ENCODE measurements around the gene NNAT. TPM values are rescaled to one million over a fixed set of nuclear protein-coding genes. Genes with fewer than 3 reads are reported as not detected.

The NNAT gene
- total RNA-seq, 5 donors from 2014 or later (not counting 1 experiment from before 2014, with no cell fraction given): 0.20 TPM; not detected in 4

DNA sequence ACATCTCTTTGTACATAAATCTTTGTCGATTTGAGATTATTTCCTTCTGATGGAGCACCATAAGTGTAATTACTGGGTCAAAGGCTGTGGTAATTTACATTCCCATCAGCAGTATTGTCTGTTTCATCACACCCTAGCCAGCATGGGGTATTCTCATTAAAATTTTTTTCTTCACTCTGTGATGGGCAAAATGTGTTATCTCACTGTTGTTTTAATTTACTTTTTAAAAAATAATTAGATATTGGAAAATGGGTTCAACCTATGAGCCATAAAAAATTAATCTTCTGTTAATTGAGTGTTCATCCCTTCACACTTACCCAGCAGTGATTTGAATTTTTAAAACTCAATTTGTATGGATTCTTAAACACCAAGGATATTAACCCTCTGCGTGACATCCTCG, 44.0 kb upstream of the NNAT start:
- no peak overlapping the region for H3K27ac ChIP-seq (ENCODE audit: low read length)
- H3K36me3 Mint-ChIP-seq: peaks cover 3% of the 10 kb centered on the region
- H3K9me3 Mint-ChIP-seq: peaks cover 0 to 5% (median 0%) of the 10 kb centered on the region in 3 donors
- no peak overlapping the region for H3K4me3 Mint-ChIP-seq
- CTCF ChIA-PET: no interaction called here
- H3K4me1 ChIP-seq (ENCODE audit: control insufficient read depth in 1 of 2, extremely low read depth in 1 of 2, insufficient read depth in 2 of 2, low read length in 2 of 2): no peaks in the 10 kb centered on the region
- POLR2A ChIA-PET: interaction anchor here in 1 of 2 donors (0.6 kb wide), 1 partner anchor 942 kb away, joined by 7 read pairs; no protein-coding TSS in a partner anchor
- H3K4me3 ChIP-seq (ENCODE audit: control insufficient read depth in 1 of 2, extremely low read depth in 1 of 2, low read length in 1 of 2): no peak overlapping the region
- 0% methylated on average over 1 of the region's 3 CpGs for WGBS (ENCODE audit: insufficient coverage)
- peaks cover 23 to 25% of the 10 kb centered on the region in 2 donors for H3K27me3 Mint-ChIP-seq
- H3K9me3 ChIP-seq: no peaks in the 10 kb centered on the region
- DNase-seq: no peak
- H3K4me1 Mint-ChIP-seq: no peaks in the 10 kb centered on the region
- no peaks in the 10 kb centered on the region for H3K36me3 ChIP-seq (ENCODE audit: control insufficient read depth in 2 of 2, extremely low read depth in 1 of 2, insufficient read depth in 1 of 2, low read length in 1 of 2)
- peaks cover 0 to 30% of the 10 kb centered on the region in 2 experiments for H3K27me3 ChIP-seq (replicated peaks in 1 of 2; ENCODE audit: control insufficient read depth in 2 of 2, extremely low read depth in 1 of 2, insufficient read depth in 2 of 2, low read length in 1 of 2)
- no peak overlapping the region for H3K27ac Mint-ChIP-seq
- no peak for ATAC-seq (replicated peaks in 1 of 4)

DNA sequence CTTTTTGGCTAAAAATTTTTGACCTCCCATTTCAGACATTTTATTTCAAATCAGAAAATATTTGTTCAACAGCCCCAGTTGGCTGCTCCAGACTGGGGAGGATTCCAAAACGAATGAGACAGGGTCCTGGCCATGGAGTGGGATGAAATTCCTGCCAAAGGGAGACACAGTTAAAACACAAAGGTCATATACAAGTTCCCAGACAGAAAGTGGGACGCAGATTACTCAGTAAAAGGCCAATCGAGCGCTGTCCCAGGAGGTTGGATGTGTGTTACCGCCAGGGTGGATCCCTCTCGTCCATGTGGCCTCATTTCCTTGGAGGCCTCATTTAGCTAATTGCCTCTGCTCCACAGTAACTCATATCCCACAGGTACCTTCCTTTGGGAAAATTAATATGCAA, 41.8 kb upstream of the NNAT start:
- Mint-ChIP-seq H3K4me3 (no peak overlapping the region), H3K36me3 (peaks cover 3% of the 10 kb centered on the region), H3K9me3 (peaks cover 0 to 5% (median 0%) of the 10 kb centered on the region in 3 donors), H3K27ac (no peak overlapping the region), H3K4me1 (no peaks in the 10 kb centered on the region), H3K27me3 (peaks cover 23 to 25% of the 10 kb centered on the region in 2 donors)
- H3K27me3 ChIP-seq (replicated peaks in 1 of 2; ENCODE audit: control insufficient read depth in 2 of 2, extremely low read depth in 1 of 2, insufficient read depth in 2 of 2, low read length in 1 of 2): peaks cover 0 to 23% of the 10 kb centered on the region in 2 experiments
- 100% methylated on average over 3 of the region's 6 CpGs for WGBS (ENCODE audit: insufficient coverage)
- H3K9me3 ChIP-seq: no peaks in the 10 kb centered on the region
- ATAC-seq (replicated peaks in 1 of 4): no peak
- no peak overlapping the region for H3K4me3 ChIP-seq (ENCODE audit: control insufficient read depth in 1 of 2, extremely low read depth in 1 of 2, low read length in 1 of 2)
- no peaks in the 10 kb centered on the region for H3K36me3 ChIP-seq (ENCODE audit: control insufficient read depth in 2 of 2, extremely low read depth in 1 of 2, insufficient read depth in 1 of 2, low read length in 1 of 2)
- H3K27ac ChIP-seq (ENCODE audit: low read length): no peak overlapping the region
- DNase-seq: no peak
- CTCF ChIA-PET: no interaction called here
- POLR2A ChIA-PET: no interaction called here
- no peaks in the 10 kb centered on the region for H3K4me1 ChIP-seq (ENCODE audit: control insufficient read depth in 1 of 2, extremely low read depth in 1 of 2, insufficient read depth in 2 of 2, low read length in 2 of 2)

DNA sequence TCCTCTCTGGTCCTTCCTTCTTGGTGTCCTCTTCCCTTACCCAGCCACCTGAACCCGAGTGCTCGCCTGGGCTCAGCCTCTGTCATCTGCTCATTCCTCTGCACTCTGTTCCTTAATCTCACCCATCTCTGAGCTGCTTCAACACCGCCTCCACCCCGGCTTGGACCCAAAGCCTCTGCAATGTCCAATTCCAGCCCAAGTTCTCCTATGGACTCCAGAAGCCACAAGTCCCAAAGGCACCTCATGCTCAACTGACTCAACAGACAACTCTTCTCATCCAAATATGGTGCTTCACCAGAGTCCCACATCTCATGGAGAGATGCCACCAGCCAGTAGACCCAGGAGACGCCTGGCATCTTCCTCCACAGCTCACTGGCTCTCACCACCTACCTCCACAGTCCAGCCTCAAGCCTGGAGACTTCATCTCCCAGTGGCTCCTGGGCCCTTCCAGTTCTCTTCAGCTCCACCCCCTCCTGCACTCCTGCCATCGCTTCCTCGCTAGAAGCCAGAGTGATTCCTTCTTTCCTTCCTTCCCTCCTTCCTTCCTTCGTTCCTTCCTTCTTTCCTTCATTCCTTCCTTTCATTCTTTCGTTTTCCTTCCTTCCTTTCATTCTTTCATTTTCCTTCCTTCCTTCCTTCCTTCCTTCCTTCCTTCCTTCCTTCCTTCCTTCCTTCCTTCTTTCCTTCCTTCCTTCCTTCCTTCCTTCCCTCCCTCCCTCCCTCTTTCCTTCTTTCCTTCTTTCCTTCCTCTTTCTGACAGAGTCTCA, 40.9 kb upstream of the NNAT start:
- Histone ChIP-seq H3K9me3 (no peaks in the 10 kb centered on the region), H3K27ac (ENCODE audit: low read length) (no peak overlapping the region), H3K4me1 (ENCODE audit: control insufficient read depth in 1 of 2, extremely low read depth in 1 of 2, insufficient read depth in 2 of 2, low read length in 2 of 2) (no peaks in the 10 kb centered on the region), H3K27me3 (replicated peaks in 1 of 2; ENCODE audit: control insufficient read depth in 2 of 2, extremely low read depth in 1 of 2, insufficient read depth in 2 of 2, low read length in 1 of 2) (peaks cover 0 to 20% of the 10 kb centered on the region in 2 experiments), H3K36me3 (ENCODE audit: control insufficient read depth in 2 of 2, extremely low read depth in 1 of 2, insufficient read depth in 1 of 2, low read length in 1 of 2) (no peaks in the 10 kb centered on the region), H3K4me3 (ENCODE audit: control insufficient read depth in 1 of 2, extremely low read depth in 1 of 2, low read length in 1 of 2) (no peak overlapping the region)
- Mint-ChIP-seq H3K36me3 (peaks cover 3% of the 10 kb centered on the region), H3K4me3 (no peak overlapping the region), H3K27me3 (peaks cover 19 to 22% of the 10 kb centered on the region in 2 donors), H3K9me3 (peaks cover 0 to 5% (median 0%) of the 10 kb centered on the region in 3 donors), H3K4me1 (no peaks in the 10 kb centered on the region), H3K27ac (no peak overlapping the region)
- POLR2A ChIA-PET: interaction anchor here in 1 of 2 donors (0.8 kb wide), 1 partner anchor 26 kb away, joined by 5 read pairs; no protein-coding TSS in a partner anchor
- ATAC-seq (replicated peaks in 1 of 4): no peak
- no peak for DNase-seq
- WGBS (ENCODE audit: insufficient coverage): 82% methylated on average over 9 of the region's 9 CpGs
- CTCF ChIA-PET: no interaction called here

DNA sequence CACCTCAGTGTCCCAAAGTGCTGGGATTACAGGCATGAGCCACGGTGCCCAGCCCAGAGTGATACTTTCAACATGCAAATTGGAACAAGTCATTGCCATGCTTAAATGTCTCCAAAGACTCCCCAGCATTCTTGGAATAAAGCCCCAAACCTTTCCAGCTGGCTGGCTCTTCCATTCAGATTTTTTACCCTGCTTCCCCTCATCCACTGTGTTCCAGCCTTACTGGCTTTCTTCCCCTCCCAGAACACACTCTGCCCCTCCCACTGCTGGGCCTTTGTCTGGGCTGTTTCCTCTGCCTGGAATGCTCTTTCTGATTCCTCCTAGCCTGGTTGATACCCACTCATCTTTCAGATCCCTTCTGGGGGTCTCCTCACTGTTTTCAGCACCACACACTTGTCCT, 40.1 kb upstream of the NNAT start:
- no peak overlapping the region for H3K27ac ChIP-seq (ENCODE audit: low read length)
- Mint-ChIP-seq H3K36me3 (no peaks in the 10 kb centered on the region), H3K4me3 (no peak overlapping the region), H3K4me1 (no peaks in the 10 kb centered on the region), H3K9me3 (no peaks in the 10 kb centered on the region), H3K27ac (no peak overlapping the region), H3K27me3 (peaks cover 20 to 21% of the 10 kb centered on the region in 2 donors)
- H3K36me3 ChIP-seq (ENCODE audit: control insufficient read depth in 2 of 2, extremely low read depth in 1 of 2, insufficient read depth in 1 of 2, low read length in 1 of 2): no peaks in the 10 kb centered on the region
- H3K27me3 ChIP-seq (replicated peaks in 1 of 2; ENCODE audit: control insufficient read depth in 2 of 2, extremely low read depth in 1 of 2, insufficient read depth in 2 of 2, low read length in 1 of 2): peaks cover 0 to 16% of the 10 kb centered on the region in 2 experiments
- ChIA-PET CTCF (no interaction called here), POLR2A (no interaction called here)
- no peaks in the 10 kb centered on the region for H3K4me1 ChIP-seq (ENCODE audit: control insufficient read depth in 1 of 2, extremely low read depth in 1 of 2, insufficient read depth in 2 of 2, low read length in 2 of 2)
- WGBS (ENCODE audit: insufficient coverage): 88% methylated on average over 1 of the region's 1 CpG
- DNase-seq (no peak), ATAC-seq (replicated peaks in 1 of 4) (no peak)
- no peak overlapping the region for H3K4me3 ChIP-seq (ENCODE audit: control insufficient read depth in 1 of 2, extremely low read depth in 1 of 2, low read length in 1 of 2)
- H3K9me3 ChIP-seq: no peaks in the 10 kb centered on the region

DNA sequence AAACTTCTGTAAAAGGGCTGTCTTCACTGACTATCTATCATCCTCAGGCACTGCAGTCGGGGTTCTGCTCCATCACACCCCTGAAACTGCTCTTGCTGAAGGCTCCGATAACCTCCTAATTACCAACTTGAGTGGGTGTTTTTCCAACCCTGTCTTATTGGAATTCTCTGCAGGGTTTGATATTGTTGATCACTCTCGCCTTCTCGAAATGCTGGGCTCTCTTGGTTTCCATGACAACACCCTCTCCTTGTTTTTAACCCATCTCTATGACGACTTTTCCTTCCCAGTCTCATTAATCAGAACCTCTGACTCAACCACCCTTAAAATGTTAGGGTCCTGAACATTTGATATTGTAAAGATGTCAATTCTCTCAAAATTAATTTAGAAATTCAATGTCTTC, 39.4 kb upstream of the NNAT start:
- H3K4me3 Mint-ChIP-seq: no peak overlapping the region
- H3K9me3 Mint-ChIP-seq: no peaks in the 10 kb centered on the region
- Histone ChIP-seq H3K9me3 (no peaks in the 10 kb centered on the region), H3K27me3 (replicated peaks in 1 of 2; ENCODE audit: control insufficient read depth in 2 of 2, extremely low read depth in 1 of 2, insufficient read depth in 2 of 2, low read length in 1 of 2) (peaks cover 0 to 16% of the 10 kb centered on the region in 2 experiments), H3K36me3 (ENCODE audit: control insufficient read depth in 2 of 2, extremely low read depth in 1 of 2, insufficient read depth in 1 of 2, low read length in 1 of 2) (no peaks in the 10 kb centered on the region), H3K27ac (ENCODE audit: low read length) (no peak overlapping the region), H3K4me1 (ENCODE audit: control insufficient read depth in 1 of 2, extremely low read depth in 1 of 2, insufficient read depth in 2 of 2, low read length in 2 of 2) (no peaks in the 10 kb centered on the region), H3K4me3 (ENCODE audit: control insufficient read depth in 1 of 2, extremely low read depth in 1 of 2, low read length in 1 of 2) (no peak overlapping the region)
- H3K4me1 Mint-ChIP-seq: no peaks in the 10 kb centered on the region
- H3K27ac Mint-ChIP-seq: no peak overlapping the region
- H3K36me3 Mint-ChIP-seq: no peaks in the 10 kb centered on the region
- ATAC-seq (replicated peaks in 1 of 4): no peak
- peaks cover 20 to 21% of the 10 kb centered on the region in 2 donors for H3K27me3 Mint-ChIP-seq
- POLR2A ChIA-PET: no interaction called here
- WGBS (ENCODE audit: insufficient coverage): 80% methylated on average over 1 of the region's 5 CpGs
- DNase-seq: no peak
- CTCF ChIA-PET: no interaction called here

DNA sequence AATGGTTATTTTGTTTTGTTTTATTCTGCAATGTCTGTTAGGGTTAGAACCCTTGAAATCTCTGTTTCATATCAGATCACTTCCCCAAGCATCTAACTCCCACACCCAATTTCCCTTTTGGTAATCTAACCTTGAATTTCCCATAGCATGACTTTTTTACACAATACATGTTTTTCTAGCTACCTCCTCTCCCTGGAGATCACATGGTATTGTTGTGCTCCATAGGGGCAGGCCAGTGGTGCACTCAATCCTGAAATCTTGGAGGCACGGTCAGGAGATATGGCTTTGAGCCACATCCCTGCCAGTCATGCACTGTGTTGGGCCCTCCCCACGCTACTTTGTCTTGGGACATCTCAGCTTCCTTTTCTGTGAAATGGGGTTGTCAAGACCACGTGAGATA, 36.7 kb upstream of the NNAT start:
- ATAC-seq (replicated peaks in 1 of 4) (no peak), DNase-seq (no peak)
- Histone ChIP-seq H3K36me3 (ENCODE audit: control insufficient read depth in 2 of 2, extremely low read depth in 1 of 2, insufficient read depth in 1 of 2, low read length in 1 of 2) (no peaks in the 10 kb centered on the region), H3K27ac (ENCODE audit: low read length) (no peak overlapping the region), H3K4me1 (ENCODE audit: control insufficient read depth in 1 of 2, extremely low read depth in 1 of 2, insufficient read depth in 2 of 2, low read length in 2 of 2) (no peaks in the 10 kb centered on the region), H3K27me3 (replicated peaks in 1 of 2; ENCODE audit: control insufficient read depth in 2 of 2, extremely low read depth in 1 of 2, insufficient read depth in 2 of 2, low read length in 1 of 2) (peaks cover 0 to 8% of the 10 kb centered on the region in 2 experiments), H3K4me3 (ENCODE audit: control insufficient read depth in 1 of 2, extremely low read depth in 1 of 2, low read length in 1 of 2) (no peak overlapping the region), H3K9me3 (no peaks in the 10 kb centered on the region)
- Mint-ChIP-seq H3K27ac (no peak overlapping the region), H3K36me3 (no peaks in the 10 kb centered on the region), H3K4me1 (no peaks in the 10 kb centered on the region), H3K27me3 (peaks cover 13 to 17% of the 10 kb centered on the region in 2 donors), H3K9me3 (no peaks in the 10 kb centered on the region), H3K4me3 (no peak overlapping the region)
- no CpG with 5 or more reads among the region's 3 CpGs for WGBS (ENCODE audit: insufficient coverage)
- ChIA-PET CTCF (no interaction called here), POLR2A (no interaction called here)
